Panc1 (cell line): ENCODE measurements around the gene CHPT1. TPM values are rescaled to one million over a fixed set of nuclear protein-coding genes. Genes with fewer than 3 reads are reported as not detected.
"Not testable (repeated sequence)": the region's sequence is repeated elsewhere in the genome, so short reads cannot be mapped to it uniquely, and the experiment has no call there.

Experiments
- ATAC-seq: fragments of 200-7000 bp; cut with Tn5 transposase; 2 replicates; pipeline ENCODE4 v1.9.1; 2020; ENCODE audit warnings: mild to moderate bottlenecking, moderate library complexity
- BruUV-seq: library from RNA; stranded (reverse); fragments of 400-500 nt; replicated peaks from 2 replicates; lab custom pipeline; 2021; lab: Mats Ljungman, UMichigan
- CTCF ChIA-PET: fragments of 300-600 bp; sonication (Branson Sonifier 250); formaldehyde crosslinking; loops from one replicate; lab custom pipeline; 2022; ENCODE audit warnings: antibody characterized with exemption; lab: Charles Lee
- POLR2A ChIA-PET: fragments of 300-600 bp; sonication (Branson Sonifier 250); formaldehyde crosslinking; loops from one replicate; lab custom pipeline; 2022; ENCODE audit warnings: antibody characterized with exemption; lab: Charles Lee
- DNase-seq: peaks from one replicate; pipeline ENCODE4 v3.0.0-alpha.2; 2010; ENCODE audit warnings: low read depth, low spot score
- H3K27ac ChIP-seq: 2 replicates; pipeline ENCODE4 v1.5.1; 2011; ENCODE audit warnings: mild to moderate bottlenecking, low read length, inconsistent platforms
- H3K27me3 ChIP-seq: fragments of 200-500 bp; sonication (Bioruptor generic); 2 replicates; pipeline ENCODE4 v1.6.0; 2014; ENCODE audit warnings: low read length, inconsistent platforms; ENCODE audit not compliant: control insufficient read depth, insufficient read depth
- H3K36me3 ChIP-seq: fragments of 200-500 bp; sonication (Bioruptor generic); 2 replicates; pipeline ENCODE4 v1.5.1; 2014; ENCODE audit warnings: inconsistent platforms, mild to moderate bottlenecking, low read length, moderate library complexity; ENCODE audit not compliant: control insufficient read depth, insufficient read depth
- H3K4me1 ChIP-seq: 2 replicates; pipeline ENCODE4 v1.5.1; 2011; ENCODE audit warnings: inconsistent platforms, mild to moderate bottlenecking, low read length, moderate library complexity; ENCODE audit not compliant: control insufficient read depth, insufficient read depth
- H3K4me3 ChIP-seq, 2 experiments: 2 replicates each; pipeline ENCODE4 v1.5.1; 2011 to 2012; ENCODE audit warnings: low read depth in 2 of 2, low read length in 2 of 2, mild to moderate bottlenecking in 2 of 2, inconsistent platforms in 1 of 2, moderate library complexity in 1 of 2
- H3K9me3 ChIP-seq: fragments of 200-500 bp; sonication (Bioruptor generic); 2 replicates; pipeline ENCODE4 v1.5.1; 2014; ENCODE audit warnings: low read depth, mild to moderate bottlenecking, inconsistent platforms, low read length, moderate library complexity; ENCODE audit not compliant: control insufficient read depth, insufficient read depth
- CTCF ChIP-seq: fragments of 450-650 bp; IDR thresholded peaks from 2 replicates; pipeline ENCODE4 v1.5.1; 2017; ENCODE audit warnings: mild to moderate bottlenecking
- POLR2AphosphoS5 ChIP-seq: IDR thresholded peaks from 2 replicates; pipeline ENCODE4 v1.6.1; 2012; ENCODE audit warnings: mild to moderate bottlenecking, low read depth, low read length, moderate library complexity
- REST ChIP-seq, 2 experiments: IDR thresholded peaks; 2 replicates each; pipeline ENCODE4 v1.6.1; 2011 to 2012; ENCODE audit warnings: low read depth in 2 of 2, control low read depth in 1 of 2, low read length in 1 of 2, mild to moderate bottlenecking in 1 of 2, moderate library complexity in 1 of 2; ENCODE audit not compliant: insufficient read depth in 1 of 2
- SIN3A ChIP-seq: IDR thresholded peaks from 2 replicates; pipeline ENCODE4 v1.6.1; 2012; ENCODE audit warnings: low read depth, mild to moderate bottlenecking, low read length, moderate library complexity, borderline replicate concordance; ENCODE audit not compliant: insufficient read depth
- TCF7L2 ChIP-seq: IDR thresholded peaks from 2 replicates; pipeline ENCODE4 v1.6.1; 2011; ENCODE audit warnings: mild to moderate bottlenecking, low read depth, low read length, inconsistent platforms
- in situ Hi-C: cut with HindIII; loops from 2 replicates; pipeline ENCODE4 v1.10.0; 2016; ENCODE audit warnings: low sequenced_read_pairs, low pct_unique_long_range_greater_than_20kb
- intact Hi-C: fragments of 100-400 bp; cut with micrococcal nuclease; formaldehyde crosslinking; loops from one replicate; pipeline ENCODE4 v1.10.0; 2022; ENCODE audit not compliant: unreplicated experiment
- total RNA-seq: library from RNA; stranded (reverse); gene quantifications from one replicate; pipeline ENCODE4 v1.2.1, GENCODE V29; 2021; ENCODE audit not compliant: unreplicated experiment

The CHPT1 gene
- total RNA-seq, 1 experiment from 2014 or later, result 78.3 TPM

GRCh38 chr12:101680647-101681046 lies 16.8 kb upstream of the CHPT1 start:
- TF ChIP-seq SIN3A (no peak), CTCF (no peak), POLR2AphosphoS5 (no peak), TCF7L2 (no peak), REST (IDR thresholded peaks at IDR 0.05; ENCODE audit: insufficient read depth in 1 of 2, low read depth in 2 of 2, low read length in 1 of 2) (no peak)
- ATAC-seq (no peak), DNase-seq (no peak)
- Histone ChIP-seq H3K27me3 (peaks cover 2% of the 10 kb centered on the region; the same call in 1 of the 2 replicates), H3K27ac (no peak overlapping the region), H3K4me3 (no peak overlapping the region), H3K36me3 (no peaks in the 10 kb centered on the region), H3K9me3 (no peaks in the 10 kb centered on the region), H3K4me1 (no peaks in the 10 kb centered on the region)
- ChIA-PET CTCF (no interaction called here), POLR2A (no interaction called here)
- in situ Hi-C loops, result no loop called here
- intact Hi-C loops, result no loop called here
- no TSS peak for BruUV-seq

GRCh38 chr12:101681627-101682026 lies 15.8 kb upstream of the CHPT1 start:
- DNase-seq, H3K27me3 ChIP-seq, H3K36me3 ChIP-seq, POLR2A ChIA-PET, intact Hi-C loops, H3K27ac ChIP-seq, CTCF ChIA-PET, BruUV-seq, in situ Hi-C loops, H3K4me1 ChIP-seq, H3K4me3 ChIP-seq, H3K9me3 ChIP-seq, ATAC-seq: not testable (repeated sequence)

- no TSS peak for BruUV-seq
- no peaks in the 10 kb centered on the region for H3K4me1 ChIP-seq
- POLR2A ChIA-PET, result no interaction called here
- TF ChIP-seq REST (IDR thresholded peaks at IDR 0.05; ENCODE audit: insufficient read depth in 1 of 2, low read depth in 2 of 2, low read length in 1 of 2) (no peak), SIN3A (no peak), CTCF (no peak), POLR2AphosphoS5 (no peak), TCF7L2 (no peak)
- no peaks in the 10 kb centered on the region for H3K36me3 ChIP-seq
- no peak overlapping the region for H3K27ac ChIP-seq
- in situ Hi-C loops, result no loop called here
- no peak overlapping the region for H3K4me3 ChIP-seq
- peaks cover 2% of the 10 kb centered on the region; the same call in 1 of the 2 replicates for H3K27me3 ChIP-seq
- no peaks in the 10 kb centered on the region for H3K9me3 ChIP-seq
- CTCF ChIA-PET, result no interaction called here
- intact Hi-C loops, result no loop called here
- no peak for ATAC-seq
- DNase-seq, result no peak
Measured at GRCh38 chr12:101685092-101685491, 12.3 kb upstream of the CHPT1 start.
